Lower leg skin (tissue), 3 donors: Measurements from ENCODE around the gene BPIFB6.

Experiments used
- POLR2A ChIP-seq, 2 donors: fragments of 450-650 bp; IDR thresholded peaks; one replicate each; pipeline ENCODE4 v1.6.1; 2016 to 2017; ENCODE audit warnings: antibody characterized with exemption in 2 of 2, mild to moderate bottlenecking in 1 of 2, moderate library complexity in 1 of 2
- TF ChIP-seq, protein P1 (sequence below), 3 donors: fragments of 450-650 bp; IDR thresholded peaks; one replicate each; pipeline ENCODE4 v1.5.1; 2016; ENCODE audit warnings: antibody characterized with exemption in 3 of 3, mild to moderate bottlenecking in 3 of 3, moderate library complexity in 2 of 3

DNA sequence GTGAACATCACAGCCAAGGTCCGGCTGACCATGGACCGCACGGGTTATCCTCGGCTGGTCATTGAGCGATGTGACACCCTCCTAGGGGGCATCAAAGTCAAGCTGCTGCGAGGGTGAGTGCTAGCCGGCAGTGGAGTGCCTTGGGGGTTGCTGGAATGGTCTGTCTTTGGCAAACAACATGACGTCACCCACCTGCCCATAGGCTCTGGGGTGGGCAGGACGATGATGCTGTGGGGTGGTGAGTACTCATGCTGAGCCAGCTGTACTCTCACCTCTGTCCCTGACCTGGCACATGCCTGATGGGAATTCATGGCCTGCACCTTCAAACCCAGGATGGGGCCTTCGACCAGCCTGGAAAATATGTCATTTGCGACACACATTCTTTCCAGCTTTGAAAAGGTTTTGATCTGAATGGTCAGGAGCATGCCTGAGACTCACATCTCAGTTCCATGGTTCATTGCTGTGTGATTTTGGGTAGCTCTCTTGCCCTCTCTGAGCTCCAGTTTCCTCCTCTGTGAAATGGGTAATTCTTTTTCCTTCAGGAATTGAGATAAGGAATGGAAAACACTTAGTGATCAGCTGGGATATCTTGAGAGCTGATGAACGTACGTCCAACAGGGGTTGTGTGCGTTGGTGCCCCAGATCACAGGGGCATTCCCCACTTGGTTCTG lies 54.7 kb downstream of the BPIFB6 start:
- TF ChIP-seq, protein P1, sequence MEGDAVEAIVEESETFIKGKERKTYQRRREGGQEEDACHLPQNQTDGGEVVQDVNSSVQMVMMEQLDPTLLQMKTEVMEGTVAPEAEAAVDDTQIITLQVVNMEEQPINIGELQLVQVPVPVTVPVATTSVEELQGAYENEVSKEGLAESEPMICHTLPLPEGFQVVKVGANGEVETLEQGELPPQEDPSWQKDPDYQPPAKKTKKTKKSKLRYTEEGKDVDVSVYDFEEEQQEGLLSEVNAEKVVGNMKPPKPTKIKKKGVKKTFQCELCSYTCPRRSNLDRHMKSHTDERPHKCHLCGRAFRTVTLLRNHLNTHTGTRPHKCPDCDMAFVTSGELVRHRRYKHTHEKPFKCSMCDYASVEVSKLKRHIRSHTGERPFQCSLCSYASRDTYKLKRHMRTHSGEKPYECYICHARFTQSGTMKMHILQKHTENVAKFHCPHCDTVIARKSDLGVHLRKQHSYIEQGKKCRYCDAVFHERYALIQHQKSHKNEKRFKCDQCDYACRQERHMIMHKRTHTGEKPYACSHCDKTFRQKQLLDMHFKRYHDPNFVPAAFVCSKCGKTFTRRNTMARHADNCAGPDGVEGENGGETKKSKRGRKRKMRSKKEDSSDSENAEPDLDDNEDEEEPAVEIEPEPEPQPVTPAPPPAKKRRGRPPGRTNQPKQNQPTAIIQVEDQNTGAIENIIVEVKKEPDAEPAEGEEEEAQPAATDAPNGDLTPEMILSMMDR (IDR thresholded peaks at IDR 0.05) = no peak
- no peak for TF ChIP-seq POLR2A (IDR thresholded peaks at IDR 0.05)
